Mammary epithelial cell (primary cell): Measurements from ENCODE around the gene HIVEP1.

Experiments
- EZH2 ChIP-seq: IDR thresholded peaks from 2 replicates; pipeline ENCODE4 v1.6.1; 2012; ENCODE audit warnings: low read length, inconsistent platforms, borderline replicate concordance
- TF ChIP-seq, protein P1 (sequence below), 2 donors: IDR thresholded peaks in 1 of 2; conservative IDR thresholded peaks in 1 of 2; 2 replicates each; pipeline ENCODE4 v1.5.1; 2011 to 2012; ENCODE audit warnings: inconsistent platforms in 2 of 2, low read length in 2 of 2, mild to moderate bottlenecking in 2 of 2, control low read depth in 1 of 2, low read depth in 1 of 2; ENCODE audit not compliant: insufficient read depth in 1 of 2; ENCODE audit errors: extremely low read depth in 1 of 2

DNA sequence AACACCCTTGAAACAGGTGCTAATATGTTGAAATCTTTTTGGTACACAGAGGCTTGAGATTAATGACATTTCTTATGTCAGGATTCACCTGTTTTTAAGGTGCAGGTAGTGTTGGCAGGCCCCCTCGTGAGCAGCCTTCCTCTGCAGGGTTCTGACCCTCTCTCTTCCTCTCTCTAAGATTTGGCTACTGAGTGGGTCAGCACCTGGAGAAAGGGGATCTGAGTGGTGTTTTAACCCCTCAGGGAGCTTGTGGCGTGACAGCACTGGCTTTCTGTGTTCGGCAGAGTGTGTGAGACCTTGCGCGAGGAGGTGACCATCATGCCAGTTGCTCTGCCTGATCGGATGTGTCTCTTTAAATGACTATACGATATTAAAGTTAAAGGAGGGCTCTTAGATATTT, 37.1 kb downstream of the HIVEP1 start:
- TF ChIP-seq, protein P1, sequence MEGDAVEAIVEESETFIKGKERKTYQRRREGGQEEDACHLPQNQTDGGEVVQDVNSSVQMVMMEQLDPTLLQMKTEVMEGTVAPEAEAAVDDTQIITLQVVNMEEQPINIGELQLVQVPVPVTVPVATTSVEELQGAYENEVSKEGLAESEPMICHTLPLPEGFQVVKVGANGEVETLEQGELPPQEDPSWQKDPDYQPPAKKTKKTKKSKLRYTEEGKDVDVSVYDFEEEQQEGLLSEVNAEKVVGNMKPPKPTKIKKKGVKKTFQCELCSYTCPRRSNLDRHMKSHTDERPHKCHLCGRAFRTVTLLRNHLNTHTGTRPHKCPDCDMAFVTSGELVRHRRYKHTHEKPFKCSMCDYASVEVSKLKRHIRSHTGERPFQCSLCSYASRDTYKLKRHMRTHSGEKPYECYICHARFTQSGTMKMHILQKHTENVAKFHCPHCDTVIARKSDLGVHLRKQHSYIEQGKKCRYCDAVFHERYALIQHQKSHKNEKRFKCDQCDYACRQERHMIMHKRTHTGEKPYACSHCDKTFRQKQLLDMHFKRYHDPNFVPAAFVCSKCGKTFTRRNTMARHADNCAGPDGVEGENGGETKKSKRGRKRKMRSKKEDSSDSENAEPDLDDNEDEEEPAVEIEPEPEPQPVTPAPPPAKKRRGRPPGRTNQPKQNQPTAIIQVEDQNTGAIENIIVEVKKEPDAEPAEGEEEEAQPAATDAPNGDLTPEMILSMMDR (conservative IDR thresholded peaks at IDR 0.05 in 1 of 2, IDR thresholded peaks at IDR 0.05 in 1 of 2; ENCODE audit: extremely low read depth in 1 of 2, insufficient read depth in 1 of 2, low read depth in 1 of 2, low read length in 2 of 2) = no peak
- no peak for TF ChIP-seq EZH2
